GM21381 (cell line): ENCODE data around the gene TKTL1.

Source experiments
- ATAC-seq: cut with Tn5 transposase; IDR thresholded peaks from one replicate; pipeline ENCODE4 v1.9.1; 2021; ENCODE audit warnings: mild to moderate bottlenecking, moderate library complexity; ENCODE audit not compliant: unreplicated experiment

The TKTL1 gene

GRCh38 chrX:154374313-154375155 is 78.9 kb downstream of the TKTL1 start, which contains the start of gene FLNA:
Gene FLNA (minus strand): TSS chrX:154374634. CDS start chrX:154371245, 3,389 bp downstream.
- no peak for ATAC-seq

- ATAC-seq, result no peak
These were observed 79.5 kb downstream of the TKTL1 start for GRCh38 chrX:154375156-154375504.

GRCh38 chrX:154376774-154377173 is 81.2 kb downstream of the TKTL1 start:
- no peak for ATAC-seq

DNA sequence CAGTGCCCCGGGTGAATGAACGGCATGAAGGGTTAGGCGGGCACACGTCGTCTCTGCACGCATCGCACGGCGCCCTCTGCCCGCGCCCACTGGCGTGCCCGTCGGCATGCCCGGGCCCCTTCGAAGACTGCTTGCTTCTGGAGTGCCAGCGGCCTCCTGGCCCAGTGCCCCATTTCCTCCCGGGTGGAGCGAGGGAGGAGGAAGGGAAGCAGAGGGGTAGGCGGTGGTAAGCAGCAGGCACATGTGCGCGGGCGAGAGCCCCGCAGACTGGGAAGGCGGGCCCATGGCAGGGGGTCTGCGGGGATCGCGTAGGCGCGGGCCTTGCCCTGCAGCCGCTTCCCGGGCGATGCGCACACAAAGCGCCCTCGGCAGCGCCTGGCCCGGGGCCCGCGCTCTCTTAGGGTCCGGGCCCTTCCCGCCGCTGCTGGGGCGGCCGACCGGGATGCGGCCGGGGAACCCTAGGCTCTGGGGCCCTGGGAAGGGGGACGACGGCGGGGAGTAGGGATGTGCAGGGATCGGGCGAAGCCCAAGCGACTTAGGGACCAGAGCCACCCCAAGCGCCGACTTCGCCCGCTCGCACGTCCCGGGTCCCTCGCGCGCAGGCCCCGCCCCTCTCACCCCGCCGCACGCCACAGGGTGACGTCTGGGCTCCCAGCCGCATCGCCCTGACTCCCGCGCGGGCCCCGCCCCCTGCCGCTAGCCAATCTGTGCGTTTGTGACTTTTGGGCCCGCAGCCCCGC is 82.6 kb downstream of the TKTL1 start:
- ATAC-seq, result peak; percentile 1

DNA sequence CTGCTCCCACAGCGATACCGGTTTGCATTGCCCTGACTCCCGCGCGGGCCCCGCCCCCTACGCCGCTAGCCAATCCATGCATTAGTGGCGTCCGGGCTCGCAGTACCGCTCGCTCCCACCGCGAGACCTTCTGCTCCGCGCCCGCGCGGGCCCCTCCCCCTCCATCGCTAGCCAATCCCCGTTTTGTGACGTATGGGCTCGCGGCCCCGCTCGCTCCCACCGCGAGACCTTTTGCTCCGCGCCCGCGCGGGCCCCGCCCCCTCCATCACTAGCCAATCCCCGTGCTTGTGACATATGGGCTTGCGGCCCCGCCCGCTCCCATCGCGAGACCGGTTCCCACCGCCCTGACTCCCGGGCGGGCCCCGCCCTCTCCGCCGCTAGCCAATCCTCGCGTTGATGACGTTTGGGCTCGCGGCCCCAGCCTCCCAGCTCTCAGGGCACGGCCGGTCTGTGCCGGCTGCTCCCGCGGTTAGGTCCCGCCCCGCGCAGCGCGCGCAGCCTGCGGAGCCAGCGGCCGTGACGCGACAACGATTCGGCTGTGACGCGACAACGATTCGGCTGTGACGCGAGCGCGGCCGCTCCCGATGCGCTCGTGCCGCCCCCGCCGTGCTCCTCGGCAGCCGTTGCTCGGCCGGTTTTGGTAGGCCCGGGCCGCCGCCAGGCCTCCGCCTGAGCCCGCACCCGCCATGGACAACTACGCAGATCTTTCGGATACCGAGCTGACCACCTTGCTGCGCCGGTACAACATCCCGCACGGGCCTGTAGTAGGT is 83.4 kb downstream of the TKTL1 start, which contains the start of gene EMD:
Gene EMD, plus strand, starts transcription at position 497 of the 770 bp plus-strand sequence. Its CDS starts 190 bp downstream, at position 687.
- ATAC-seq, result peak; percentile 77

- ATAC-seq, result no peak
These were observed 84.0 kb downstream of the TKTL1 start for GRCh38 chrX:154379569-154379951.
